ENCODE data around the gene SYT10.
"Not testable (repeated sequence)": the region's sequence is repeated elsewhere in the genome, so short reads cannot be mapped to it uniquely, and the experiment has no call there.

Gene SYT10

GRCh38 chr12:33331961-33332398 is 107.6 kb downstream of the SYT10 start:
- DNase-seq = not testable (repeated sequence)

GRCh38 chr12:33330940-33331339 is 108.7 kb downstream of the SYT10 start:
- no peak for DNase-seq
